Bronchial epithelial cell (primary cell): ENCODE data around the gene FARSA. TPM values are rescaled to one million over a fixed set of nuclear protein-coding genes. Genes with fewer than 3 reads are reported as not detected.
A peak's percentile ranks its signal among the peaks of the same experiment; 100 is the strongest.

Experiments used
- DNase-seq: peaks from one replicate; pipeline ENCODE4 v3.0.0-alpha.2; 2010; ENCODE audit warnings: low read depth
- FAIRE-seq: peaks from 2 replicates; lab custom pipeline; 2011; peaks lifted over from hg19 to GRCh38; lab: Jason Lieb, UNC
- H3K27me3 ChIP-seq: 2 replicates; pipeline ENCODE4 v1.5.1; 2011; ENCODE audit warnings: low read length; ENCODE audit not compliant: control insufficient read depth, insufficient read depth
- H3K36me3 ChIP-seq: 2 replicates; pipeline ENCODE4 v1.5.1; 2011; ENCODE audit warnings: low read length; ENCODE audit not compliant: control insufficient read depth, insufficient read depth
- H3K4me3 ChIP-seq: 2 replicates; pipeline ENCODE4 v1.5.1; 2011; ENCODE audit warnings: mild to moderate bottlenecking, low read depth, low read length, control low read depth
- total RNA-seq: library from RNA; depleted of rRNA; stranded (reverse); fragments of >200 nt; gene quantifications from 2 replicates; pipeline ENCODE4 v1.2.1, GENCODE V29; 2014
- TF ChIP-seq, protein P1 (sequence below): IDR thresholded peaks from 2 replicates; pipeline ENCODE4 v1.5.1; 2011; ENCODE audit warnings: mild to moderate bottlenecking, moderate library complexity, low read length, control low read depth, inconsistent platforms; ENCODE audit not compliant: insufficient read depth, severe bottlenecking

Gene FARSA
- total RNA-seq, 1 donor from 2014 or later = 55.5 TPM

DNA sequence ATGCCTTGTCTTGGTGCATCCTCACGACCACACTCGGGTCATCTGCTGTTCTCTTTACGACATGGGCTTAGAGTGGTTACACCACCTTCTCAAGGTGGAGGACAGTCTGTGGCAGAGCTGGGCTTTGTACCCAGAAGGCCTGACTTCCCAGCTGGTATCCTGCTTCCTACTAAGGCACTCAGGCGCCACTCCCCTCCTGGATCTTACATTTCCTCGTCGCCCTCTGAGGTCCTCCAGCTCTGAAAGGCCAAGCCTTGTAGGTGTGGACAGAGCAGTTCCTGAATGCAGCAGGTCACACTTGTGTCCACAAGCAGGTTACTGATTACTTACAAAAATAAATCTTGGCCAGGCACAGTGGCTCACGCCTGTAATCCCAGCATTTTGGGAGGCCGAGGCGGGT is 26.3 kb downstream of the FARSA start:
- Histone ChIP-seq H3K36me3 (no peaks in the 10 kb centered on the region), H3K27me3 (no peaks in the 10 kb centered on the region), H3K4me3 (no peak overlapping the region)
- TF ChIP-seq, protein P1, sequence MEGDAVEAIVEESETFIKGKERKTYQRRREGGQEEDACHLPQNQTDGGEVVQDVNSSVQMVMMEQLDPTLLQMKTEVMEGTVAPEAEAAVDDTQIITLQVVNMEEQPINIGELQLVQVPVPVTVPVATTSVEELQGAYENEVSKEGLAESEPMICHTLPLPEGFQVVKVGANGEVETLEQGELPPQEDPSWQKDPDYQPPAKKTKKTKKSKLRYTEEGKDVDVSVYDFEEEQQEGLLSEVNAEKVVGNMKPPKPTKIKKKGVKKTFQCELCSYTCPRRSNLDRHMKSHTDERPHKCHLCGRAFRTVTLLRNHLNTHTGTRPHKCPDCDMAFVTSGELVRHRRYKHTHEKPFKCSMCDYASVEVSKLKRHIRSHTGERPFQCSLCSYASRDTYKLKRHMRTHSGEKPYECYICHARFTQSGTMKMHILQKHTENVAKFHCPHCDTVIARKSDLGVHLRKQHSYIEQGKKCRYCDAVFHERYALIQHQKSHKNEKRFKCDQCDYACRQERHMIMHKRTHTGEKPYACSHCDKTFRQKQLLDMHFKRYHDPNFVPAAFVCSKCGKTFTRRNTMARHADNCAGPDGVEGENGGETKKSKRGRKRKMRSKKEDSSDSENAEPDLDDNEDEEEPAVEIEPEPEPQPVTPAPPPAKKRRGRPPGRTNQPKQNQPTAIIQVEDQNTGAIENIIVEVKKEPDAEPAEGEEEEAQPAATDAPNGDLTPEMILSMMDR = no peak
- DNase-seq = no peak
- no peak for FAIRE-seq

DNA sequence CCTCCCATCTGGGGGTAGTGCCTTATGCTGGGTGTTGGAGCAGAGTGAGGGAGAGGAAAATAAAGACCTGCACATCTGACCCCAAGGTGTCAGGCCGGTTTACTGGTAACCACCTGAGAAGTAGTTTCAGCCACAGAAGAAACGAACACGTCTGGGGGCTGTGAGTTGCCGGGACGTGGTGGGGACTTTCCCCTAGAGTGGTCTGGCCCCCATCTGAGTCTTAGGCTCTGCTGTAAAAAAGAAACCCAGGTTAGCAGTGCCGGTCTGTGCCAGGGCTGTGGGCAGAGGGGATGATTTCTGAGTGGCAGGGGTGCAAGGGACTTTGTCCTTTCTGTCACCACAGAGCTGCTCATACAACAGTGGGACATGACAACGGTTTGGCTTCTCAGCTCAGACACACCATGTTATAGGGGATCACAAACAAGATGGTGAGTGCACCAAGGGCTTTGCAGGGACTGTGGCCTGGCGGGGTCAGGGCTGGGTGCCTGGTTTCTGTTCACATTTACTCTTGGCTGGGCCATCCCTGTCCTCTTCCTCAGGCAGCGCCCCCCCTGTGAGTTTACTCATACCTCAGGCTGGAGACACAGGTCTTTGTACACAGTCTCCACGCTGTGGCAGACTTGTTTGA is 33.5 kb downstream of the FARSA start:
- Histone ChIP-seq H3K27me3 (no peaks in the 10 kb centered on the region), H3K36me3 (peaks cover 4% of the 10 kb centered on the region), H3K4me3 (no peak overlapping the region)
- FAIRE-seq (no peak), DNase-seq (no peak)
- TF ChIP-seq, protein P1 = no peak

DNA sequence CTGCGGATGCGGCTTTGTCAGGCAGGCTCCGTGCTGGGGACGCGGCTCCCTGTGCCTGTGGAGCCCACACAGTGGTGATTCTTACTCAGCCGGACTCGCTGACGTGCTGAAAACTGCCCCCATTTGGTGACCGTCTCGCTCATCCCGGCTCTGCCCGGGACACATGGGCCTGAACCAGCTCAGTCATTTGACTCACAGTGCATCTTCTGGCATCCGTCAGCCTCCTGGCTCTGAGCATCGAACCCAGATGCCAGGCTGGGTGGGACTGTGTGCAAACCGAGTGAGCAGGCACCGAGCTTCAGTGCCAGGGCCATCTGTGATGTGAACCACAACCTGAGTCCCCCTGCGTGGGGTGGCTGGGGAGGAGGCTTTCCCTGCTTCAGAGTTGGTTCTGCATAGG is 37.1 kb downstream of the FARSA start:
- no peak overlapping the region for H3K4me3 ChIP-seq
- H3K36me3 ChIP-seq = peaks cover 7% of the 10 kb centered on the region
- TF ChIP-seq, protein P1 = no peak
- FAIRE-seq (no peak), DNase-seq (no peak)
- no peaks in the 10 kb centered on the region for H3K27me3 ChIP-seq

DNA sequence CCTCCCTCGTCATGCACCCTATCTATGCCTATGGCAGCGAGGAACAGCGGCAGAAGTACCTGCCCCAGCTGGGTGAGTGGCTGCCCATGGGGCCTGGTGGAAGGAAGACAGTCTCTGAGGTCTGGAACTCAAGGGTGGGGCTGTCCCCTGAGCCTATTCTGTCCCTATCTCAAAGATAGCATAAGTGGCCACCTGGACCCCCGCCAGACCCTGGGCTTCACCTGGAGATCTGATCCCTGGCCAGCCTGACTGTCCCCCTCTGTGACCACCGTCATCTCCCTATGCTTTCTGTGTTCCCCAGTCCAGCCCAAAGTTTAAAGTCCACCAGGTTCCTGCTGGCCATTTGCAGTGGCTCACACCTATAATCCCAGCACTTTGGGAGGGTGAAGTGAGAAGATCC is 39.9 kb downstream of the FARSA start:
- Histone ChIP-seq H3K27me3 (no peaks in the 10 kb centered on the region), H3K36me3 (peaks cover 7% of the 10 kb centered on the region), H3K4me3 (no peak overlapping the region)
- no peak for DNase-seq
- FAIRE-seq = no peak
- TF ChIP-seq, protein P1 = no peak

DNA sequence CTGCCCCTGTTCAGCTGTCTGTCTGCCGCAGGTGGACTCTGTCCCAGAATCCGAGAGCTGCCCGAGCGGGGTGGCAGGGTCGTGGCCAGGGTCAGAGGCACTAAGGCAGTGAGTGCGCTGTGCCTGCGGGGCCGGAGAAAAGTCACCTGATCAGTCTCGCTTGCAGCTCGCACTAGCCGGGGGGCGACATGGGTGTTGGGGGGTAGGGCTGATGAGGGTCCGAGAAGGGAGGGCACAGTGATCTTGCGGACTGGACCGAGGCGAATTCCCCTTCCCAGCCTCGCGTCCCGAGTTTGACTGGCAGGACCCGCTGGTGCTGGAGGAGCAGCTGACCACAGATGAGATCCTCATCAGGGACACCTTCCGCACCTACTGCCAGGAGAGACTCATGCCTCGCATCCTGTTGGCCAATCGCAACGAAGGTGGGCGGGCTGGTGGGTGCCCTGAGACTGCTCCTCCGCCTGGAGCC is 41.9 kb downstream of the FARSA start:
- FAIRE-seq = no peak
- DNase-seq = no peak
- Histone ChIP-seq H3K36me3 (peaks cover 7% of the 10 kb centered on the region), H3K4me3 (peak overlapping the region; percentile 83), H3K27me3 (no peaks in the 10 kb centered on the region)
- TF ChIP-seq, protein P1 = no peak
